ENCODE measurements around the gene SPAG9. TPM values are rescaled to one million over a fixed set of nuclear protein-coding genes. Genes with fewer than 3 reads are reported as not detected.

Gene SPAG9
- total and polyA plus RNA-seq, 10 donors = 10.7 to 94.6 (median 78.3) TPM

DNA sequence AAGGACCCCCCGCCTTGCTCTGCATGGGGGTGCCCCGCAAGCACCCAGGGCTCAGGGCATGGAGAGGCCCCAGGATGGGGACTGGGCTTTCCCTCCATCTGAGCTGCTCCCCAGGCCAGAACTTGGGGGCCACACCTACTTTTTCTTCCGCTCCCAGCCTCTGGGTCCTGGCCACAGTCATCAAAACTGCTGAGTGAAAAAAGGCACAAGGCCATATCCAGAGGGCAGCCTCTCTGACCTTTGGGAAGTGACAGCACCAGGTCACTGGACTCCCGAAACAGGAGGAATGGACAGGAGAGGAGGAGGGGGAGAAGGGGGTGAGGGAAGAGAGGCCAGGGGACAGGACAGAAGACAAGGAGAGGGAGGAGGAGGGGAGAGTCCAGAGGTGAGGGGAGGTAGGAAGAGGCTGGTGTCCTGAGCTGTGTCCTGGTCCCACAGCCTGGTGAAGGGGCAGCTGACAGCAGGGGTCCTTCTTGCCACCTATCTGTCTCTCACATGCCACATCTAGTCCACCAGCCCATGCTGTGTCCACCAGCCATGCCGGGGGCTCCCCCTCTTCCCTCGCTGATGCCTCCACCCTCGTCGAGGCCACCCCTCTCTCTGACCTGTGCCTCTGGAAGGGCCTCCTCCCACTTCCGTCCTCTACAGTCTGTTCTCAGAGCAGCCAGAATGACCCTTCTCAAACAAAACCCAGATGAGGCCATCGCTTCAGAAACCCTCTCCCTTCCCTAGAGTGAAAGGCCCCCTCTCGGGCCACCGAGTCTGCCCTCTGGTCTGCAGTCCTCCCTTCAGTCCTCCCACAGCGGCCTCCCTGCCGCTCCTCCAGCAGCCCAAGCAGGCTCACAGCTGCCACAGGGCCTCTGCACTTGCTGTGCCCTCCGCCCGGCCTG is 180.6 kb downstream of the SPAG9 start:
- WGBS, 5 donors = 80 to 86% (median 82%) methylated on average over 14 to 16 of the region's 16 CpGs
- TF ChIP-seq POLR2AphosphoS5 (IDR thresholded peaks at IDR 0.05) (no peak), POLR2A (IDR thresholded peaks at IDR 0.05) (no peak)
- TF ChIP-seq, protein P1, sequence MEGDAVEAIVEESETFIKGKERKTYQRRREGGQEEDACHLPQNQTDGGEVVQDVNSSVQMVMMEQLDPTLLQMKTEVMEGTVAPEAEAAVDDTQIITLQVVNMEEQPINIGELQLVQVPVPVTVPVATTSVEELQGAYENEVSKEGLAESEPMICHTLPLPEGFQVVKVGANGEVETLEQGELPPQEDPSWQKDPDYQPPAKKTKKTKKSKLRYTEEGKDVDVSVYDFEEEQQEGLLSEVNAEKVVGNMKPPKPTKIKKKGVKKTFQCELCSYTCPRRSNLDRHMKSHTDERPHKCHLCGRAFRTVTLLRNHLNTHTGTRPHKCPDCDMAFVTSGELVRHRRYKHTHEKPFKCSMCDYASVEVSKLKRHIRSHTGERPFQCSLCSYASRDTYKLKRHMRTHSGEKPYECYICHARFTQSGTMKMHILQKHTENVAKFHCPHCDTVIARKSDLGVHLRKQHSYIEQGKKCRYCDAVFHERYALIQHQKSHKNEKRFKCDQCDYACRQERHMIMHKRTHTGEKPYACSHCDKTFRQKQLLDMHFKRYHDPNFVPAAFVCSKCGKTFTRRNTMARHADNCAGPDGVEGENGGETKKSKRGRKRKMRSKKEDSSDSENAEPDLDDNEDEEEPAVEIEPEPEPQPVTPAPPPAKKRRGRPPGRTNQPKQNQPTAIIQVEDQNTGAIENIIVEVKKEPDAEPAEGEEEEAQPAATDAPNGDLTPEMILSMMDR (IDR thresholded peaks at IDR 0.05 in 8 of 11, conservative IDR thresholded peaks at IDR 0.05 in 3 of 11) = no peak
- peaks cover 6 to 37% (median 22%) of the 10 kb centered on the region in 6 donors for H3K4me1 ChIP-seq
- no peaks in the 10 kb centered on the region for H3K36me3 ChIP-seq
- DNase-seq = no peak
- H3K27ac ChIP-seq = peak overlapping the region in 1 of 8 donors; percentile 15
- intact Hi-C loops (cut with DNase I; ENCODE audit: low total_unique reads) = no loop called here
- H3K4me3 ChIP-seq = no peak overlapping the region
- H3K27me3 ChIP-seq (replicated peaks in 1 of 7) = peaks cover 0 to 16% (median 0%) of the 10 kb centered on the region in 7 donors
- no peaks in the 10 kb centered on the region for H3K9me3 ChIP-seq

DNA sequence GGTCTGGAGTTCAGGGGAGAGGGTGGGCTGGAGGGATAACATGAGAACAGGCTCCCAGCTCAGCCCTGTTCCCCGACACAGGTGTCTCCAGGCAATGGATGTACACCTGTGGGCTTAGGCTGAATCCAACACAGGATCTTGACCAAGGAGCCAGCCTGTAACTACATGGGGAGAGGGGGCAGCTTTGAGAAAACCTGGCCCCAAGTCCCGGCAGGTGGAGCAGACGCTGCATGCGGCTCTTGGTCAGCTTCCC is 181.2 kb downstream of the SPAG9 start:
- H3K4me1 ChIP-seq = peaks cover under 1 to 32% (median 16%) of the 10 kb centered on the region in 6 donors
- H3K9me3 ChIP-seq = no peaks in the 10 kb centered on the region
- H3K27me3 ChIP-seq (replicated peaks in 1 of 7) = peaks cover 0 to 10% (median 0%) of the 10 kb centered on the region in 7 donors
- intact Hi-C loops (cut with DNase I; ENCODE audit: low total_unique reads) = no loop called here
- H3K4me3 ChIP-seq = no peak overlapping the region
- DNase-seq = no peak
- no peak for TF ChIP-seq POLR2A (IDR thresholded peaks at IDR 0.05)
- TF ChIP-seq, protein P1 (IDR thresholded peaks at IDR 0.05 in 8 of 11, conservative IDR thresholded peaks at IDR 0.05 in 3 of 11) = no peak
- H3K27ac ChIP-seq = no peak overlapping the region
- H3K36me3 ChIP-seq = no peaks in the 10 kb centered on the region
- WGBS, 5 donors = 87 to 100% (median 90%) methylated on average over 2 to 4 of the region's 4 CpGs

DNA sequence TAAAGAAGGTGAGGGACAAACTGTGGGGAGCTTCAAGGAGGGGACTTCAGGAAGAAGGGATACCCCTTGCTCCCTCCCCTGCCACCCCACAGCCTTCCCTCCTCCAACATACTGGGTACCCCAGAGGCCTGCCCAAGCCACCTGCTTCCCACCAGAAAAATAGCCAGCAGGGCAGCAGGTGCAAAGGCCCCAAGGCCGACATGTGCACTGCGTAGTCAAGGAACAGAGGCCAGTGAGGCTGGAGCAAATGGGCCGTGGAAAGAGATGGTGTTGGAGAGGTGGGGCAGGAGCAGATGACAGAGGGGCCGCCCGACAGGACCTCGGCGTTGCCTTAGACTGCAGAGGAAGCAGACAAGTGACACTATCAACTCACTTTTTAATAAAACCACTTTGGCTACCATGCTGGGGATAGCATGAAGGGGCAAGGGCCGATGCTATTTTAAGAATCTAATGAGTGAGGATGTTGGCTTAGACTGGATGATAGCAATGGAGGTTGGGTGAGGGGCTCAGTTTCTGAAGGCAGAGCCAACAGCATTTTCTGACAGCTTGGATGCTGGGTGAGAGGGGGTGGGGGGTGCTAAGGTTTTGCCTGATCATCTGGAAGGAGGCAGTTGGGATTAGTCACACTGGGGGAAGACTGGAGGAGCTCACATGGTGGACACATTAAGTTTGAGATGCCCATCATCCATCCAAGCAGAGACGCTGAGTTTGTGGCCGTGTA is 181.7 kb downstream of the SPAG9 start:
- peaks cover 0 to 5% (median 0%) of the 10 kb centered on the region in 7 donors for H3K27me3 ChIP-seq (replicated peaks in 1 of 7)
- TF ChIP-seq POLR2AphosphoS5 (IDR thresholded peaks at IDR 0.05) (no peak), POLR2A (IDR thresholded peaks at IDR 0.05) (no peak)
- no peaks in the 10 kb centered on the region for H3K9me3 ChIP-seq
- no peak for DNase-seq
- peaks cover 0 to 27% (median 12%) of the 10 kb centered on the region in 6 donors for H3K4me1 ChIP-seq
- no peak overlapping the region for H3K27ac ChIP-seq
- no peak overlapping the region for H3K4me3 ChIP-seq
- intact Hi-C loops (cut with DNase I; ENCODE audit: low total_unique reads) = no loop called here
- H3K36me3 ChIP-seq = no peaks in the 10 kb centered on the region
- whole genome bisulfite sequencing, 5 donors = 88 to 95% (median 92%) methylated on average over 10 of the region's 10 CpGs

DNA sequence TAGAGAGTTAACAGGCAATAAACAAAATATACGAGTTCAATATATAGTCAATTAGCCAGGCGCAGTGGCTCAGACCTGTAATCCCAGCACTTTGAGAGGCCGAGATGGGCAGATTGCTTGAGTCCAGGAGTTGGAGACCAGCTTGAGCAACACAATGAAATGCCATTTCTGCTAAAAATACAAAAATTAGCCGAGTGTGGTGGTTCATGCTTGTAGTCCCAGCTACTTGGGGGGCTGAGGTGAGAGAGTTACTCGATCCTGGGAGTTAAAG is 184.7 kb downstream of the SPAG9 start:
- H3K27ac ChIP-seq = peak overlapping the region in 3 of 8 donors; percentile 36 to 47 (median 45)
- H3K36me3 ChIP-seq = no peaks in the 10 kb centered on the region
- intact Hi-C loops (cut with DNase I; ENCODE audit: low total_unique reads) = no loop called here
- H3K4me3 ChIP-seq = no peak overlapping the region
- no peak for TF ChIP-seq POLR2AphosphoS5 (IDR thresholded peaks at IDR 0.05)
- TF ChIP-seq POLR2A (IDR thresholded peaks at IDR 0.05) = no peak
- TF ChIP-seq, protein P1 (IDR thresholded peaks at IDR 0.05 in 8 of 11, conservative IDR thresholded peaks at IDR 0.05 in 3 of 11) = no peak
- 90 to 97% (median 91%) methylated on average over 5 of the region's 5 CpGs for WGBS, 5 donors
- peaks cover 0 to 8% (median 0%) of the 10 kb centered on the region in 7 donors for H3K27me3 ChIP-seq (replicated peaks in 1 of 7)
- DNase-seq = no peak
- peaks cover 4 to 35% (median 17%) of the 10 kb centered on the region in 6 donors for H3K4me1 ChIP-seq
- H3K9me3 ChIP-seq = no peaks in the 10 kb centered on the region
